Epithelial cell of proximal tubule (primary cell): ENCODE data around the gene SAMD4B. TPM values are rescaled to one million over a fixed set of nuclear protein-coding genes. Genes with fewer than 3 reads are reported as not detected.

Source experiments
- DNase-seq: peaks from one replicate; pipeline ENCODE4 v3.0.0-alpha.2; 2011; ENCODE audit warnings: low read depth
- H3K4me3 ChIP-seq: 2 replicates; pipeline ENCODE4 v1.5.1; 2011; ENCODE audit warnings: low read depth, mild to moderate bottlenecking, low read length
- total RNA-seq: library from RNA; depleted of rRNA; stranded (reverse); fragments of >200 nt; gene quantifications from 2 replicates; pipeline ENCODE4 v1.2.3, GENCODE V29; 2015
- TF ChIP-seq, protein P1 (sequence below): conservative IDR thresholded peaks from 2 replicates; pipeline ENCODE4 v1.5.1; 2012; ENCODE audit warnings: low read depth, mild to moderate bottlenecking, low read length

Gene SAMD4B
- total RNA-seq, 1 donor from 2014 or later = 65.6 TPM

DNA sequence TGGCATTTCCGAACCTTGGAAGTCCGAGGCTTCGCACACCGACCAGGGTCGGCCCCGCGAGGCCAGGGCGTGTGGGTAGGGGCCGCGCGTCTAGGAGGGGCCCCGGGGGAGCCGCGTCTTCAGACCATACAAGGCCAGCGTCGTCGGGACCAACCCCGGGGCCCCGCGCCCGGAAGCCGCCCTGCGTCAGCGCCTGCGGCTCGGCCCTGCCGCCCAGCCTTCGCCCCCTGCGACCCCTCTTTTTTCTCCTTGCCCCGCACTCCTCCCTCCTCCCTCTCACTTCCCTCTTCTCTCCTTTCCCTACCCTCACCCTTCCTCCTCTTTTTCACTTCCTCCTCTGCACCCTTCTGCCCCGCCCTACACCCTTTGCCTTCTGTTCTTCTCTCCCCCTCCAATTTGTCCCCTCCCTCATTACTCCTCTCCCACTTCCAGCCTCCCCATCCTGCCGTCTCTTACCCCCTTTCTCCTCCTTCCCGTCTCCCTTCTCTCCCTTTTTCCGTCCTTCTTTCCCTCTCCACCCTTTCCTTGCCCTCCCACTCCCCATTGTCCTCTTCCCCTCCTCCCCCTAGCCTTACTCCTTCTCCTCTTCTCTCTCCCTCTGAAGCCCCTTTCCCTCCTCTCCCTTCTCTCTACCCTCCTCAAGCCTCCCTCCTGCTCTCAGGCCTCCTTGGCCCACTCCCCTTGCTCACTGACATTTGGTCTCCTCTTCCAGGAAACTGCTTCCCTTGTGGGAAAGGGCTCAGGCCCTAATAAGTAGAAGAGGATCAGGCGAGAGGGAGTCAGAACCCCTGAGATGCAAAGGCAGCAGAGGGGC, 68.0 kb downstream of the SAMD4B start:
- DNase-seq = no peak
- TF ChIP-seq, protein P1, sequence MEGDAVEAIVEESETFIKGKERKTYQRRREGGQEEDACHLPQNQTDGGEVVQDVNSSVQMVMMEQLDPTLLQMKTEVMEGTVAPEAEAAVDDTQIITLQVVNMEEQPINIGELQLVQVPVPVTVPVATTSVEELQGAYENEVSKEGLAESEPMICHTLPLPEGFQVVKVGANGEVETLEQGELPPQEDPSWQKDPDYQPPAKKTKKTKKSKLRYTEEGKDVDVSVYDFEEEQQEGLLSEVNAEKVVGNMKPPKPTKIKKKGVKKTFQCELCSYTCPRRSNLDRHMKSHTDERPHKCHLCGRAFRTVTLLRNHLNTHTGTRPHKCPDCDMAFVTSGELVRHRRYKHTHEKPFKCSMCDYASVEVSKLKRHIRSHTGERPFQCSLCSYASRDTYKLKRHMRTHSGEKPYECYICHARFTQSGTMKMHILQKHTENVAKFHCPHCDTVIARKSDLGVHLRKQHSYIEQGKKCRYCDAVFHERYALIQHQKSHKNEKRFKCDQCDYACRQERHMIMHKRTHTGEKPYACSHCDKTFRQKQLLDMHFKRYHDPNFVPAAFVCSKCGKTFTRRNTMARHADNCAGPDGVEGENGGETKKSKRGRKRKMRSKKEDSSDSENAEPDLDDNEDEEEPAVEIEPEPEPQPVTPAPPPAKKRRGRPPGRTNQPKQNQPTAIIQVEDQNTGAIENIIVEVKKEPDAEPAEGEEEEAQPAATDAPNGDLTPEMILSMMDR = no peak

DNA sequence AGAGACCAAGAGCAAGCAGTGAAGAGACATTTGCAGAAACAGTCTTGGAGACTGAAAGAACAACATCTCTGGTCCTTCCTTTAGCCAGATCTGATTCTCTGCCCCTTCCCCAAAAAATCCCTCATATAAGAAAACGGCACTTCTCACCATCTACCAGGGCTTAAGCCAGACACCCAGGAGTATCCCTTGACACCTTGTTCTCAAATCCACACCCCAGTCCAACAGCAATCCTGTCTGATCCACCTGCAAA, 68.5 kb downstream of the SAMD4B start:
- peak overlapping the region; percentile 80 for H3K4me3 ChIP-seq
- no peak for DNase-seq
- TF ChIP-seq, protein P1 = no peak

More for the DNA sequence above, 68.0 kb downstream of the SAMD4B start:
- H3K4me3 ChIP-seq = peak overlapping the region; percentile 80

DNA sequence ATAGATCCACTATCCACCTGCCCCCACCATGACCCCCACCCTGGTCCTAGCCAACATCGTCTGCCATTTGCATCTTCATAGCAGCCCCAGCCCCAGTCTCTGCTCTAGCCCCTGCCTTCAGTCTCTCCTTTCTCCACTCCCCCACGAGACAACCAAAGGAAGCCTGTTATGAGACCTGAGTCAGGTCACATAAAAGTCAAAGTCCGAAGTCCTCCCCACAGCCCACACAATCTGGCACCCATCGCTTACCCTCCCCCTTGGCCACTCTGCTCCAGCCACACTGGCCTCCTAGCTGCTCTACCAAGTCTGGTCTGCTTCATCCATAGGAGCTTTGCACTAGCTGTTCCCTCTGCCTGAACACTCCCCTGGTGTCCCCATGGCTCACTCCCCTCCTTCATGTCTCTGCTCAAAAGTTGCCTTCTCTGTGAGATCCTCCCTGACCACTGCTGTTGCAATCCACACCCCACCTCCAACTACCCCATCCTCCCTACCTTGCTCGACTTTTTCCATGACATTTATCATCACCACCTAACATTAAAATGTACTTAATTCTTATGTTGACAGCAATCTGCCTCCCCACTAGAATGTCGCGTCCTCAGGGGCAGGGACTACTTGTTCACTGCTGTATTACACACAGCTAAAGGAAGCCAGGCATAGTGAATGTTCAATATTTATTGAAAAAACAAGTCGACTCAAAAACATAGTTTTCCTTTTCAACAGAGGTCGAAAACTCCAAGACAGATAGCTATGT, 69.0 kb downstream of the SAMD4B start:
- TF ChIP-seq, protein P1 = no peak
- no peak for DNase-seq
- H3K4me3 ChIP-seq = peak overlapping the region; percentile 80

DNA sequence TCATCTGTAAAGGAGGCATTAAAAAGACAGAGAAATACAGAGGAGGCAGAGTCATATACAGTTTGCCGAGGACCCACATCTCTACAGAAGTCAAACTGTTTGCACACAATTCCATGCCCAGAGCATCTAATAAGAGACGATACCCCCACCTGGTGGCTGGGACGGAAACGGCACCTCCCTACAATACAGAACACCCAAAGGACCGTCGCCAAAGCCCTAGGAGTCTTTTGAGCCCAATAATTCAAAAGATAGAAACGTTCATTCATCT, 69.5 kb downstream of the SAMD4B start:
- H3K4me3 ChIP-seq = peak overlapping the region; percentile 14
- TF ChIP-seq, protein P1 = peak; percentile 97
- peak; percentile 82 for DNase-seq

DNA sequence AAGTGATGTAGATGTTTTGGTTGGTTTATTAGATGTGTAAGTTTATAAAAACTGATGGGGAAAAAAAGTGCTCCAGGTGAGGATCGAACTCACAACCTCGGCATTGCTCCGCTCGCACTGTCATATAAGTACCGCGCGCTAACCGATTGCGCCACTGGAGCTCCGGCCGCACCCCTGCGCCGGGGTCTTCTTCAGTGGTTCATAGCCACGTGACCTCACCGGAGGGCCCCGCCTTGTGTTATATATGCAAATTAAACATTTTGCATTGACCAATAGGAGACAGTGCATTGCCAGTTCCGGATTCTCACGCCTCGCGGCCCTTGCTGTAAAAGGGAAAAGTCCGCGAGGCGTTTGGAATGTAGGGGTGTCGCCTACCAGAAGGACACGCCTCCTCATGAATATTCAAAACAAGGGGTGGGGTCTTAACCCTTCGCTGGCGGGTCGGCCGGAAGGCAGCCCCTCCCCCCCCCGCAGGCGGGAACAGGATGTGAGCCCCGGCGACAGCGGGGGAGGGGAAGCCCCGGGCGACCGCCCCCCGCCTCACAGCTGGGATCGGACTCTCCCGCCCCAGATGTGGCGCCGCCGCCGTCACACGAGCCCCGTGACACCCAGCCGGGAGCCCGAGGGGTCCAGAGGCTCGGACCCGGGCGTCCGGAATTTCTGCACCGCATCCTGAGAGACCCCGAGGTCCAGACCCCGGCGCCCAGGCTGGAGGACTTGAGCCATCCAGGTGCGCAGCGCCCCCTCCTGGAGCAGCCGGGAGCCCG, 70.1 kb downstream of the SAMD4B start, which contains the start of gene PLEKHG2:
PLEKHG2 (plus strand) TSS at position 570 of the 767 bp plus-strand sequence. CDS start 1,418 bp downstream, outside the sequence.
- peak within 1 kb of the TSS; percentile 98 for H3K4me3 ChIP-seq
- TF ChIP-seq, protein P1 = peak; percentile 76
- DNase-seq = peak; percentile 95

DNA sequence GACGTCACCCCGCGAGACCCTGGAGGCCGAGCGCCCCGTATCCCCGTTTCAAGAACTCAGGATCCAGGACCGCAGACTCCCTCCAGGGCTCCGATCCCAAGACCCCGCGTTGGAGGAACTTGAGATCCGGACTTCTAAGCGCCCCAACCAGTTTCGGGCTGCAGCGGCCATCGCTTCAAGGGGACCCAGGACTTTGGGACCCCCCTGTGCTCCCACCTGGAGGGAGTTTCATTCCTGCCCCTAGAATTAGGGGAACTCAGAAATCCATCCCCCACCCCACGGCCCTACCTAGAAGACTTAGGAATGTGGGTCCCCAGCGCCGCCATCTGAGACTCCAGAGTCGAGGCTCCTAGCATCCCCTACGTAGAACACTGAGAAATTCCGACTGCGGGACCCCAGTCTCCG, 70.6 kb downstream of the SAMD4B start:
- DNase-seq = no peak
- TF ChIP-seq, protein P1 = no peak

More for the DNA sequence above, 70.6 kb downstream of the SAMD4B start:
- peak overlapping the region; percentile 98 for H3K4me3 ChIP-seq
